SK-N-SH treated with all-trans-retinoic acid at 6 μM for 48 hours (cell line): ENCODE data around the gene MED13.

Source experiments
- ATAC-seq: fragments of 200-7000 bp; cut with Tn5 transposase; 3 replicates; pipeline ENCODE4 v1.9.1; 2020; ENCODE audit warnings: mild to moderate bottlenecking, moderate library complexity
- ARNTL ChIP-seq: fragments of 450-650 bp; formaldehyde crosslinking; IDR thresholded peaks from 2 replicates; pipeline ENCODE4 v1.5.0; 2020; ENCODE audit warnings: low read depth, mild to moderate bottlenecking, moderate library complexity, borderline replicate concordance
- BACH2 ChIP-seq: fragments of 250-450 bp; sonication (Bioruptor Pico); IDR thresholded peaks from 2 replicates; pipeline ENCODE4 v1.9.0; 2021; ENCODE audit warnings: mild to moderate bottlenecking, borderline replicate concordance
- CREB5 ChIP-seq: fragments of 250-450 bp; sonication (Bioruptor Pico); IDR thresholded peaks from 2 replicates; pipeline ENCODE4 v1.5.1; 2020; ENCODE audit warnings: low read depth, mild to moderate bottlenecking, moderate library complexity
- CSDC2 ChIP-seq: fragments of 250-450 bp; sonication (Bioruptor Pico); IDR thresholded peaks from 2 replicates; pipeline ENCODE4 v1.5.0; 2020; ENCODE audit warnings: mild to moderate bottlenecking, moderate library complexity
- GLIS3 ChIP-seq: fragments of 250-450 bp; sonication (Bioruptor Pico); IDR thresholded peaks from 2 replicates; pipeline ENCODE4 v1.5.0; 2020; ENCODE audit warnings: mild to moderate bottlenecking, moderate library complexity
- OSR1 ChIP-seq: fragments of 250-450 bp; sonication (Bioruptor Pico); IDR thresholded peaks from 2 replicates; pipeline ENCODE4 v1.8.0; 2022; ENCODE audit warnings: moderate library complexity, mild to moderate bottlenecking, inconsistent platforms
- PATZ1 ChIP-seq: fragments of 250-450 bp; sonication (Bioruptor Pico); IDR thresholded peaks from 2 replicates; pipeline ENCODE4 v1.8.0; 2020; ENCODE audit warnings: mild to moderate bottlenecking, moderate library complexity, borderline replicate concordance
- POU6F1 ChIP-seq: fragments of 250-450 bp; sonication (Bioruptor Pico); IDR thresholded peaks from 2 replicates; pipeline ENCODE4 v1.8.0; 2021; ENCODE audit warnings: low read depth, mild to moderate bottlenecking, moderate library complexity, borderline replicate concordance
- RARB ChIP-seq: fragments of 250-450 bp; sonication (Bioruptor Pico); IDR thresholded peaks from 2 replicates; pipeline ENCODE4 v1.8.0; 2021; ENCODE audit warnings: mild to moderate bottlenecking, moderate library complexity
- SNAI2 ChIP-seq: fragments of 250-450 bp; sonication (Bioruptor Pico); IDR thresholded peaks from 2 replicates; pipeline ENCODE4 v1.5.0; 2020; ENCODE audit warnings: mild to moderate bottlenecking, moderate library complexity
- TCF4 ChIP-seq: fragments of 250-450 bp; sonication (Bioruptor Pico); IDR thresholded peaks from 2 replicates; pipeline ENCODE4 v1.8.0; 2021; ENCODE audit warnings: mild to moderate bottlenecking, moderate library complexity, borderline replicate concordance
- TOX ChIP-seq: fragments of 250-450 bp; sonication (Bioruptor Pico); IDR thresholded peaks from 2 replicates; pipeline ENCODE4 v1.8.0; 2021; ENCODE audit warnings: mild to moderate bottlenecking, moderate library complexity, borderline replicate concordance
- TSHZ2 ChIP-seq: fragments of 250-450 bp; sonication (Bioruptor Pico); IDR thresholded peaks from 2 replicates; pipeline ENCODE4 v1.5.0; 2020; ENCODE audit warnings: mild to moderate bottlenecking, moderate library complexity
- ZC3H10 ChIP-seq: fragments of 250-450 bp; sonication (Bioruptor Pico); IDR thresholded peaks from 2 replicates; pipeline ENCODE4 v1.5.1; 2021; ENCODE audit warnings: mild to moderate bottlenecking, moderate library complexity
- ZFP3 ChIP-seq: fragments of 250-450 bp; sonication (Bioruptor Pico); IDR thresholded peaks from 2 replicates; pipeline ENCODE4 v1.5.0; 2020; ENCODE audit warnings: mild to moderate bottlenecking, moderate library complexity
- ZNF565 ChIP-seq: fragments of 450-650 bp; formaldehyde crosslinking; conservative IDR thresholded peaks from 2 replicates; pipeline ENCODE4 v1.5.0; 2020; ENCODE audit warnings: low read depth, mild to moderate bottlenecking, moderate library complexity
- ZNF70 ChIP-seq: fragments of 450-650 bp; formaldehyde crosslinking; IDR thresholded peaks from 2 replicates; pipeline ENCODE4 v1.5.0; 2020; ENCODE audit warnings: mild to moderate bottlenecking, moderate library complexity
- ZNF8 ChIP-seq: fragments of 450-650 bp; formaldehyde crosslinking; IDR thresholded peaks from 2 replicates; pipeline ENCODE4 v1.5.0; 2020; ENCODE audit warnings: mild to moderate bottlenecking, moderate library complexity

Gene MED13

GRCh38 chr17:61967729-61968128 lies 97.3 kb downstream of the MED13 start:
- TF ChIP-seq BACH2 (no peak), CREB5 (CRISPR knock-in tag) (no peak), ARNTL (CRISPR knock-in tag) (no peak), TOX (CRISPR knock-in tag) (no peak), TSHZ2 (CRISPR knock-in tag) (no peak), GLIS3 (CRISPR knock-in tag) (no peak), POU6F1 (no peak), OSR1 (no peak), ZFP3 (CRISPR knock-in tag) (no peak), TCF4 (no peak)
- no peak for ATAC-seq

- ATAC-seq, result no peak
- TF ChIP-seq GLIS3 (CRISPR knock-in tag) (no peak), TCF4 (peak; percentile 27; the same call in 1 of the 2 replicates)
Observed at GRCh38 chr17:61966191-61966590, 98.9 kb downstream of the MED13 start.

GRCh38 chr17:61955619-61956018 lies 109.5 kb downstream of the MED13 start:
- no peak for ATAC-seq
- TF ChIP-seq CSDC2 (CRISPR knock-in tag), result no peak
- TF ChIP-seq SNAI2 (CRISPR knock-in tag), result no peak
- TF ChIP-seq ZNF70 (CRISPR knock-in tag), result no peak
- no peak for TF ChIP-seq OSR1
- TF ChIP-seq TCF4, result no peak
- no peak for TF ChIP-seq ZNF8
- no peak for TF ChIP-seq PATZ1 (CRISPR knock-in tag)
- no peak for TF ChIP-seq ZC3H10
- no peak for TF ChIP-seq RARB (CRISPR knock-in tag)
- TF ChIP-seq TSHZ2 (CRISPR knock-in tag), result no peak
- TF ChIP-seq GLIS3 (CRISPR knock-in tag), result no peak
- no peak for TF ChIP-seq BACH2
- no peak for TF ChIP-seq ZNF565 (CRISPR knock-in tag)
- TF ChIP-seq CREB5 (CRISPR knock-in tag), result no peak
